ENCODE results near the gene SMYD3.

DNA sequence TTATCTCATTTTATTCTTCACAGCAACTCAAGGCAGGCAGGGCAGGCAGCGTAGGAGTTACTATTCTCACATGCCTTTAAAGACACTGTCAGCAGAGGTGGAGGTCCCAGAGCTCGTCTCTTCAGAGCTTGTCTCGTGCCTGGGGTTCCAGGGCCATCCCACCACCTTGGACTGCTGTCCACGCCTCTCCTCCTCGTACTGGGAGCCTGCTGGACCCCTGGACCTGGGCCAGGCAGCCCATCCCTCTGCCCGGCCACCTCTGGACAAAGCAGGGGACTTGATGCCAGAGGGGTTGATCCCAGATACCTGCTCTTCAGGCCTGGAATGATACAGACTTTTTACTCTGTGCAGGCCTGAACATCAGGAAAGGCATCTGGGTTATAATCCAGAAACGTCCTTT is 805.4 kb downstream of the SMYD3 start:
- no peak for TF ChIP-seq CTCF (IDR thresholded peaks at IDR 0.05; ENCODE audit: extremely low read depth in 1 of 2, insufficient read depth in 1 of 2, low read depth in 1 of 2, low read length in 2 of 2)
- TF ChIP-seq, protein P1, sequence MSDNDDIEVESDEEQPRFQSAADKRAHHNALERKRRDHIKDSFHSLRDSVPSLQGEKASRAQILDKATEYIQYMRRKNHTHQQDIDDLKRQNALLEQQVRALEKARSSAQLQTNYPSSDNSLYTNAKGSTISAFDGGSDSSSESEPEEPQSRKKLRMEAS (IDR thresholded peaks at IDR 0.05; ENCODE audit: insufficient read depth, insufficient read length): no peak
- no peak for TF ChIP-seq EZH2 (IDR thresholded peaks at IDR 0.05; ENCODE audit: borderline replicate concordance, low read depth, low read length, severe bottlenecking)
